Measurements from ENCODE around the gene JMY.

The JMY gene, protein sequence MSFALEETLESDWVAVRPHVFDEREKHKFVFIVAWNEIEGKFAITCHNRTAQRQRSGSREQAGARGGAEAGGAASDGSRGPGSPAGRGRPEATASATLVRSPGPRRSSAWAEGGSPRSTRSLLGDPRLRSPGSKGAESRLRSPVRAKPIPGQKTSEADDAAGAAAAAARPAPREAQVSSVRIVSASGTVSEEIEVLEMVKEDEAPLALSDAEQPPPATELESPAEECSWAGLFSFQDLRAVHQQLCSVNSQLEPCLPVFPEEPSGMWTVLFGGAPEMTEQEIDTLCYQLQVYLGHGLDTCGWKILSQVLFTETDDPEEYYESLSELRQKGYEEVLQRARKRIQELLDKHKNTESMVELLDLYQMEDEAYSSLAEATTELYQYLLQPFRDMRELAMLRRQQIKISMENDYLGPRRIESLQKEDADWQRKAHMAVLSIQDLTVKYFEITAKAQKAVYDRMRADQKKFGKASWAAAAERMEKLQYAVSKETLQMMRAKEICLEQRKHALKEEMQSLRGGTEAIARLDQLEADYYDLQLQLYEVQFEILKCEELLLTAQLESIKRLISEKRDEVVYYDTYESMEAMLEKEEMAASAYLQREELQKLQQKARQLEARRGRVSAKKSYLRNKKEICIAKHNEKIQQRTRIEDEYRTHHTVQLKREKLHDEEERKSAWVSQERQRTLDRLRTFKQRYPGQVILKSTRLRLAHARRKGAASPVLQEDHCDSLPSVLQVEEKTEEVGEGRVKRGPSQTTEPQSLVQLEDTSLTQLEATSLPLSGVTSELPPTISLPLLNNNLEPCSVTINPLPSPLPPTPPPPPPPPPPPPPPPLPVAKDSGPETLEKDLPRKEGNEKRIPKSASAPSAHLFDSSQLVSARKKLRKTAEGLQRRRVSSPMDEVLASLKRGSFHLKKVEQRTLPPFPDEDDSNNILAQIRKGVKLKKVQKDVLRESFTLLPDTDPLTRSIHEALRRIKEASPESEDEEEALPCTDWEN

DNA sequence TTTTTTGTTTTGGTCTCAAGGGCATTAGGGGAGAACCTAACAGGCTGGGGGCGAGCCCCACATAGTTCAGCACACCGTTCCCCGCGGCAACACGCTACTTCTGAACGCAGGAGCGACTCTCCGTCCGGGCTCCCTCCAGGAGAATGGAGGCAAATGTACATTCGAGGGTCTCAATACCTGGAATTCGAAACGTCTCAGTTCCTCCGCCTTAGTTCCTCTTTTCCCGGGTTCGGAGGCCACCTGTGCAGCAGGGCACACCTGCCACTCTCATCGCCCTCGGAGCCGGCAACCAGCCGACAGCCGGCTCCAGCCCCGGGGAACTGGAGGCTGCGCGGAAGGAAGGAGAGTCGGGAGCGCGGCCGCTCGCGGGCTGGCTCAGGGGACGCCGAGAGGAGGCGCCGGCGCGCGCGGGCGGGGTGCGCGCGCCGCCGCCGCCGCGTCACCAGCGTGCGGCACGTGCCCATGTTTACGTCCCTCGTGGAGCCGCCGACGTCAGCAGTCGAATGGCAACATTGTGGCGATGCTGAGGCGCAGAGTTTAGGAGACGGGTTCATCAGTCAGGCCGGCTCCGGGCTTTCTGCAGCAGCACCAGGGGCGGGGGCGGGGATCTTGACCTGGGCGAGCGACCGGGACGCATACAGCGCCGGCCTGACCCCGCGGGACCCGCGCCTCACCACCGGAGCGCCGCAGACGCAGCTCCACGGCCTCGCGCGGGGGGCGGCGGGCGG lies at the start of gene JMY:
TSS of gene JMY (plus strand) at position 498 of the 728 bp plus-strand sequence. CDS start 520 bp downstream, outside the sequence.
- DNase-seq: peak; percentile 91 to 96
- TF ChIP-seq POLR2A (IDR thresholded peaks at IDR 0.05; ENCODE audit: low read length) (peak; percentile 93), GATA1 (IDR thresholded peaks at IDR 0.05; ENCODE audit: low read depth, low read length) (no peak)

DNA sequence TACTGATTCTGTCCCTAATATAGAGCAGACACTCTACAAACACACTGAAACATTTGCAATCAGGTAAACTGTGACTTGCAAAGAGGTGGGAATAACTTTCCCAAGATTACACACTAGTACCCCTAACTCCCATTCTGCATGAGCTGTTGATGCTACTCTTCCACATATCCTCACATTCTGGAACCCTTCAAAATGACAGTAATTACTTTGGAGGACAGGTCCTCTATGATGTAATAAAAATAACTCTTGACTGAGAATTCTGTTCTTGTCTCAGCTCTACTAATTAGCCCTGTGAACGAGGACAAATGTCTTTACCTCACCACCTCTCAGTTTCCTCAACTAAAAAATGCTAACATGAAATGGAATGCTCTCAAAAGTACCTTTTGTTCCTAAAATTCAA lies 49.5 kb upstream of the JMY start:
- no peak for TF ChIP-seq GATA1 (IDR thresholded peaks at IDR 0.05; ENCODE audit: low read depth, low read length)
- TF ChIP-seq POLR2A (IDR thresholded peaks at IDR 0.05; ENCODE audit: low read length): no peak
- no peak for DNase-seq

DNA sequence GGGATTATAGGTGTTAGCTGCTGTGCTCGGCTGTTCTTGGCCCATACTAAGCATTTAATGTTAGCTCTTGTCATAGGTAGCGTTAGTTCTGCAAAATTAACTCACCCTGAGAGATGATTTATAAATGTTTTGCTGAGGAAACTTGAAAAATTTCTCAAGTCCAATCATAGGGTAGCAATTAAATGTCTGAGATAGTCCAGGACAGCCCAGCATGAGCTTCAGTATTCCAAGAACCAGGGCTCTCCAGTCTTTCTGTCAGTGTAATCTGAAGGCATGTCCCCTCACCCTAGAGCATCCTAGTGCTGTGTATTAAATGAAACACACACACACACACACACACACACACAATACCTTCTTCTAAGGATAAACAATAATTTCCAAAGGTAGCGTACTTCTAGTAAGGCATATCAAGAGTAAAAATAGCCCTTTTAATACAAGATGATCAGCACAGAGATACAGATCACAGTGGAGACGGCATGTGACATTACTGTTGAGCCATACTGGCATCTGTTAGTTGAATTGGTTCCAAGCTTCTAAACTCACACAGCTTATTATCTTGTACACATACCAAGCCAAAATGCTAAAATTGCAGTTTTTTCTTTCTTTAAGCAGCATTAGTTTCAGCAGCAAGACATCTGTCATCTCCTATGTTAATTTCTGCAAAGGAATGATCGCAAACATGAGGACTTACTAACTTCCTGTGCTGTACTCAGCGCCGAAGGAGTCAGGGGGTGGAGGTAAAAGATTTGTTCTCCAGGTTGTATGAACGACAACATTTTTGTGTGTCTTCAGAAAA lies 46.3 kb upstream of the JMY start:
- DNase-seq: no peak
- TF ChIP-seq POLR2A (IDR thresholded peaks at IDR 0.05; ENCODE audit: low read length): no peak
- no peak for TF ChIP-seq GATA1 (IDR thresholded peaks at IDR 0.05; ENCODE audit: low read depth, low read length)

- DNase-seq: no peak
- no peak for TF ChIP-seq POLR2A (IDR thresholded peaks at IDR 0.05; ENCODE audit: low read length)
- TF ChIP-seq GATA1 (IDR thresholded peaks at IDR 0.05; ENCODE audit: low read depth, low read length): no peak
Measured at GRCh38 chr5:79190235-79190529, 45.7 kb upstream of the JMY start.

- DNase-seq: no peak
- no peak for TF ChIP-seq GATA1 (IDR thresholded peaks at IDR 0.05; ENCODE audit: low read depth, low read length)
- no peak for TF ChIP-seq POLR2A (IDR thresholded peaks at IDR 0.05; ENCODE audit: low read length)
Measured at GRCh38 chr5:79191457-79191856, 44.5 kb upstream of the JMY start.

GRCh38 chr5:79193643-79194042 lies 42.3 kb upstream of the JMY start:
- no peak for TF ChIP-seq GATA1 (IDR thresholded peaks at IDR 0.05; ENCODE audit: low read depth, low read length)
- TF ChIP-seq POLR2A (IDR thresholded peaks at IDR 0.05; ENCODE audit: low read length): no peak
- no peak for DNase-seq

DNA sequence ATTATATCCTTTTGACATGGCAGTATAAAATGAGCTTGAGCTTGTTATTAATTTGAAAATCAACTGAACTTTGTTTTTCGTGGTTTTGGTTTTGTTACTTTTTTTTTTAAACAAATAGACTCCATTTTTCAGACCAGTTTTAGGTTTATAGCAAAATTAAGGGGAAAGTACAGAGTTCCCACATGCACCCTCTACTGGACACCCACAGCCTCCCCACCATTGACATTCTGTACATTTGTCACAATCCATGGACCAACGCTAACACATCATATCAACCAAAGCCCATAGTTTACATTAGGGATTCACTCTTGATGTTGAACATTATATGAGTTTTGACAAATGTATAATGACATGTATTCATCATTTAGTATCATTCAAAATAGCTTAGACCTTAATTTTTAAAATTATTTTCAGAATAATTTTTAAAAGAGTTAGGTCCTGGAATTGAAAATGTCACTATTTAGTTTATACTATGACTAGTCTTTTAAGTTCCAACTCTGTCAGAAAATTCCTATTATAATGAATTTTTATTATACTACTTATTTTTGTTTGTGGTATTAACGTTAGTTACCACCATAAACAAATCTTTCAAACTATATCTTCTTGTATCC lies 35.3 kb upstream of the JMY start:
- TF ChIP-seq GATA1 (IDR thresholded peaks at IDR 0.05; ENCODE audit: low read depth, low read length): no peak
- TF ChIP-seq POLR2A (IDR thresholded peaks at IDR 0.05; ENCODE audit: low read length): no peak
- peak; percentile 23 to 51 for DNase-seq

- TF ChIP-seq POLR2A (IDR thresholded peaks at IDR 0.05; ENCODE audit: low read length) (no peak), GATA1 (IDR thresholded peaks at IDR 0.05; ENCODE audit: low read depth, low read length) (no peak)
- DNase-seq: no peak
Measured at GRCh38 chr5:79201206-79201605, 34.7 kb upstream of the JMY start.

DNA sequence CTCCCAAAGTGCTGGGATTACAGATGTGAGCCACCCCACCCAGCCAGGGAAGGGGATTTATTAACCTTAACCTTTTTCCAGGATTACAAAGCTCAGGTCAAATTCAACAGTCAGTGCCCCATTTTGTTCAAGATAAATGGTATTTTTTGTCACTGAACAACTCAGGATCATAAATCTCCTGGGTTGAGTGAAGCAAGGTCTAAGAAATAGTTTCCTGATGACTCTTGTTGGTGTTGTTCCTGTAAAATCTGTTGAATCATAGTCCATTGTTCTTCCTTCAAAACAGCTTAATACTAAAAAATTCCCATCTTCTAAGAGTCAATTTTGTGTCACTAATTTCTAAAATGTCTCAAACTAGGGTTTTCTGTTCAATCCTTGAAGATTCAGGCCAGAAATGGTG lies 33.9 kb upstream of the JMY start:
- TF ChIP-seq POLR2A (IDR thresholded peaks at IDR 0.05; ENCODE audit: low read length) (no peak), GATA1 (IDR thresholded peaks at IDR 0.05; ENCODE audit: low read depth, low read length) (no peak)
- DNase-seq: no peak

- no peak for TF ChIP-seq GATA1 (IDR thresholded peaks at IDR 0.05; ENCODE audit: low read depth, low read length)
- no peak for TF ChIP-seq POLR2A (IDR thresholded peaks at IDR 0.05; ENCODE audit: low read length)
- no peak for DNase-seq
Measured at GRCh38 chr5:79205965-79206364, 30.0 kb upstream of the JMY start.

DNA sequence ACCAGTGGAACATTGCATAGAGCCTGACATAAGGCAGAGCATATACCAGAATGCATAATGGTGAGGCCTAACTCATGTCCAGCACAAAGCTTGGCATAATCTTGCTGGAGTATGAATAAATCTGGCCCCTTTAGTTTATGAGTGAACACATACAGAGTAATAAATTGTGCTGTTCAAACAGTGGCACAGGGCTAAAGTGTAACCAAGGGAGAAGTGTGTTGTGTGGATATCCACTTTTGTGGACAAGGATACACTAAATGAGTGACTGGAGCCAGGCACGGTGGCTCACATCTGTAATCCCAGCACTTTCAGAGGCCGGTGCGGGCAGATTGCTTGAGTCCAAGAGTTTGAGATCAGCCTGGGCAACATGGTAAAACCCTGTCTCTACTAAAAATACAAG lies 29.4 kb upstream of the JMY start:
- TF ChIP-seq GATA1 (IDR thresholded peaks at IDR 0.05; ENCODE audit: low read depth, low read length) (no peak), POLR2A (IDR thresholded peaks at IDR 0.05; ENCODE audit: low read length) (no peak)
- no peak for DNase-seq

DNA sequence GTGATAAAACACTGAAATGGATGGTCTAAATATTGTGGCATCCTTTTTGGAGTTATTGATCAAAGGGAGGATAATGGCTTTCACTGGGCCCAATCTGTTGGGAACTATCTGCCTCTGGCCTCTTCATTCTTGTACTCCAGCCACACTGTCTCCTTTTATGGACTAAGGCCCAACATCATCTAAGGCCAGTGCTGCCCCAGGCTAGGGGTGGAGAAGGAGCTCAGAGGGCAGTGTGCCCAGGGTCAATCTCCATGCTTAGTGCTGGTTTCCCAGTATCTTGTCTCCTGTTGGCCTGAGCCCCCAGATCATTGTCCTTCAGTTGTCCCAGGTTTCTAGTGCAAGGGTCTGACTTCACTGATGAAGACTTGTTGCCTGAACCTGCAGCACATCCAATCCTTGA lies 26.4 kb upstream of the JMY start:
- no peak for DNase-seq

More for the DNA sequence above, 26.4 kb upstream of the JMY start:
- TF ChIP-seq GATA1 (IDR thresholded peaks at IDR 0.05; ENCODE audit: low read depth, low read length) (no peak), POLR2A (IDR thresholded peaks at IDR 0.05; ENCODE audit: low read length) (no peak)

Measured in erythroblast (primary cell).